WTC11 (cell line): ENCODE data around the gene SLC44A2. TPM values are rescaled to one million over a fixed set of nuclear protein-coding genes. Genes with fewer than 3 reads are reported as not detected.
A peak's percentile ranks its signal among the peaks of the same experiment; 100 is the strongest.

Experiments used
- ATAC-seq: fragments of 200-7000 bp; cut with Tn5 transposase; 2 replicates; pipeline ENCODE4 v1.10.0; 2021; ENCODE audit warnings: mild to moderate bottlenecking, moderate library complexity
- CTCF ChIA-PET: fragments of 300-600 bp; sonication (Branson Sonifier 250); formaldehyde crosslinking; loops from one replicate; lab custom pipeline; 2021; ENCODE audit warnings: antibody characterized with exemption; lab: Charles Lee
- POLR2A ChIA-PET: fragments of 350-600 bp; sonication (Branson Sonifier 250); formaldehyde crosslinking; loops from one replicate; lab custom pipeline; 2021; ENCODE audit warnings: antibody characterized with exemption; lab: Charles Lee
- DNase-seq: peaks from one replicate; pipeline ENCODE4 v3.0.0; 2021; ENCODE audit warnings: low spot score
- H3K27ac Mint-ChIP-seq: 2 replicates; pipeline ENCODE4 v1.8.0; 2021; ENCODE audit warnings: mixed read lengths
- H3K27me3 Mint-ChIP-seq: 2 replicates; pipeline ENCODE4 v1.8.0; 2021; ENCODE audit warnings: low read depth, mild to moderate bottlenecking, moderate library complexity, mixed read lengths
- H3K36me3 Mint-ChIP-seq: 2 replicates; pipeline ENCODE4 v1.8.0; 2021; ENCODE audit warnings: mixed read lengths
- H3K4me1 Mint-ChIP-seq: 2 replicates; pipeline ENCODE4 v1.8.0; 2022; ENCODE audit warnings: mixed read lengths
- H3K4me3 Mint-ChIP-seq: 2 replicates; pipeline ENCODE4 v1.8.0; 2021; ENCODE audit warnings: mild to moderate bottlenecking, moderate library complexity, mixed read lengths
- H3K9me3 Mint-ChIP-seq: 2 replicates; pipeline ENCODE4 v1.8.0; 2021; ENCODE audit warnings: mixed read lengths
- ATF3 ChIP-seq: sonication (generic); formaldehyde crosslinking; conservative IDR thresholded peaks from 2 replicates; pipeline ENCODE4 v1.8.1; 2022; ENCODE audit warnings: mild to moderate bottlenecking, missing genetic modification reagents
- ATF6 ChIP-seq: sonication (generic); formaldehyde crosslinking; IDR thresholded peaks from 2 replicates; pipeline ENCODE4 v1.8.1; 2023; ENCODE audit warnings: mild to moderate bottlenecking, missing genetic modification reagents
- E2F1 ChIP-seq: sonication (generic); formaldehyde crosslinking; IDR thresholded peaks from 2 replicates; pipeline ENCODE4 v1.8.0; 2022; ENCODE audit warnings: mild to moderate bottlenecking, missing genetic modification reagents
- E2F5 ChIP-seq: sonication (generic); formaldehyde crosslinking; IDR thresholded peaks from 2 replicates; pipeline ENCODE4 v1.8.1; 2022; ENCODE audit warnings: mild to moderate bottlenecking, moderate library complexity, missing genetic modification reagents
- EMX1 ChIP-seq: fragments of 250-450 bp; sonication (Bioruptor Pico); IDR thresholded peaks from 2 replicates; pipeline ENCODE4 v1.8.0; 2021; ENCODE audit warnings: mild to moderate bottlenecking
- FOXP1 ChIP-seq: sonication (generic); formaldehyde crosslinking; IDR thresholded peaks from 2 replicates; pipeline ENCODE4 v1.8.0; 2022; ENCODE audit warnings: missing genetic modification reagents, mild to moderate bottlenecking, moderate library complexity, borderline replicate concordance
- GABPB1 ChIP-seq: sonication (generic); formaldehyde crosslinking; IDR thresholded peaks from 2 replicates; pipeline ENCODE4 v1.8.1; 2023; ENCODE audit warnings: mild to moderate bottlenecking, missing genetic modification reagents
- GTF2I ChIP-seq: fragments of 250-450 bp; sonication (Bioruptor Pico); conservative IDR thresholded peaks from 2 replicates; pipeline ENCODE4 v1.4.0; 2021; ENCODE audit warnings: mild to moderate bottlenecking
- IRF1 ChIP-seq: sonication (generic); formaldehyde crosslinking; IDR thresholded peaks from 2 replicates; pipeline ENCODE4 v1.8.0; 2023; ENCODE audit warnings: missing genetic modification reagents
- IRF2 ChIP-seq: sonication (generic); formaldehyde crosslinking; IDR thresholded peaks from 2 replicates; pipeline ENCODE4 v1.8.0; 2022; ENCODE audit warnings: low read depth, missing genetic modification reagents, borderline replicate concordance
- JAZF1 ChIP-seq: fragments of 250-450 bp; sonication (Bioruptor Pico); IDR thresholded peaks from 2 replicates; pipeline ENCODE4 v1.9.0; 2021; ENCODE audit warnings: moderate library complexity, mild to moderate bottlenecking, inconsistent platforms
- NR2C2 ChIP-seq: sonication (generic); formaldehyde crosslinking; IDR thresholded peaks from 2 replicates; pipeline ENCODE4 v1.8.0; 2022; ENCODE audit warnings: mild to moderate bottlenecking, missing genetic modification reagents
- NR3C1 ChIP-seq: sonication (generic); formaldehyde crosslinking; conservative IDR thresholded peaks from 2 replicates; pipeline ENCODE4 v1.8.1; 2023; ENCODE audit warnings: low read depth, mild to moderate bottlenecking, missing genetic modification reagents
- SOX15 ChIP-seq: fragments of 250-450 bp; sonication (Bioruptor Pico); IDR thresholded peaks from 2 replicates; pipeline ENCODE4 v1.9.0; 2021; ENCODE audit warnings: mild to moderate bottlenecking
- TCF7 ChIP-seq: sonication (generic); formaldehyde crosslinking; IDR thresholded peaks from 2 replicates; pipeline ENCODE4 v1.8.0; 2022; ENCODE audit warnings: mild to moderate bottlenecking, low read depth, missing genetic modification reagents, moderate library complexity
- TP53 ChIP-seq: sonication (generic); formaldehyde crosslinking; IDR thresholded peaks from 2 replicates; pipeline ENCODE4 v1.8.1; 2023; ENCODE audit warnings: mild to moderate bottlenecking, missing genetic modification reagents
- ZNF425 ChIP-seq: fragments of 250-450 bp; sonication (Bioruptor Pico); conservative IDR thresholded peaks from 2 replicates; pipeline ENCODE4 v1.9.0; 2021; ENCODE audit warnings: mild to moderate bottlenecking
- ZSCAN18 ChIP-seq: fragments of 250-450 bp; sonication (Bioruptor Pico); IDR thresholded peaks from 2 replicates; pipeline ENCODE4 v2.1.2; 2022; ENCODE audit warnings: mild to moderate bottlenecking, moderate library complexity
- total RNA-seq: library from RNA; stranded (reverse); gene quantifications from 3 replicates; pipeline ENCODE4 v1.2.3, GENCODE V29; 2021

SLC44A2 gene
- total RNA-seq, 1 experiment from 2014 or later = 109 TPM

GRCh38 chr19:10686193-10686592 lies 60.8 kb downstream of the SLC44A2 start:
- H3K4me3 Mint-ChIP-seq = no peak overlapping the region
- ChIA-PET POLR2A (no interaction called here), CTCF (interaction anchor here (2.0 kb wide), 1 partner anchor 13 kb away, joined by 10 read pairs; no protein-coding TSS in a partner anchor)
- ATAC-seq (no peak), DNase-seq (no peak)
- TF ChIP-seq EMX1 (CRISPR knock-in tag) (no peak), FOXP1 (CRISPR knock-in tag) (0 out of 2 replicates have a peak, but pooled peaks have one; percentile 2), TP53 (CRISPR knock-in tag) (no peak), NR2C2 (CRISPR knock-in tag) (no peak), E2F5 (no peak)
- no peaks in the 10 kb centered on the region for H3K4me1 Mint-ChIP-seq
- no peaks in the 10 kb centered on the region for H3K27me3 Mint-ChIP-seq
- H3K9me3 Mint-ChIP-seq = no peaks in the 10 kb centered on the region
- H3K27ac Mint-ChIP-seq = no peak overlapping the region
- H3K36me3 Mint-ChIP-seq = peaks cover 85% of the 10 kb centered on the region

- ChIA-PET CTCF (interaction anchor here (2.0 kb wide), 1 partner anchor 12 kb away, joined by 10 read pairs; no protein-coding TSS in a partner anchor), POLR2A (no interaction called here)
- H3K27ac Mint-ChIP-seq = peak overlapping the region; percentile 82
- H3K9me3 Mint-ChIP-seq = no peaks in the 10 kb centered on the region
- no peak for ATAC-seq
- no peak for DNase-seq
- no peaks in the 10 kb centered on the region for H3K4me1 Mint-ChIP-seq
- peaks cover 85% of the 10 kb centered on the region for H3K36me3 Mint-ChIP-seq
- H3K27me3 Mint-ChIP-seq = no peaks in the 10 kb centered on the region
- TF ChIP-seq NR2C2 (CRISPR knock-in tag) (no peak), TCF7 (CRISPR knock-in tag) (no peak; the same call in 1 of the 2 replicates), ZNF425 (CRISPR knock-in tag) (no peak), ZSCAN18 (CRISPR knock-in tag) (no peak), NR3C1 (CRISPR knock-in tag) (no peak), TP53 (CRISPR knock-in tag) (no peak), SOX15 (no peak)
- no peak overlapping the region for H3K4me3 Mint-ChIP-seq
Measured at GRCh38 chr19:10686661-10687517, 61.5 kb downstream of the SLC44A2 start.

GRCh38 chr19:10687518-10688288 lies 62.4 kb downstream of the SLC44A2 start:
- Mint-ChIP-seq H3K4me3 (no peak overlapping the region), H3K36me3 (peaks cover 81% of the 10 kb centered on the region), H3K27me3 (no peaks in the 10 kb centered on the region), H3K9me3 (no peaks in the 10 kb centered on the region), H3K4me1 (peaks cover 3% of the 10 kb centered on the region), H3K27ac (no peak overlapping the region)
- ChIA-PET POLR2A (interaction anchor here (0.5 to 0.6 kb wide), 2 partner anchors 29 to 259 kb away, joined by 3 read pairs; no protein-coding TSS in a partner anchor), CTCF (interaction anchor here (1.9 to 2.0 kb wide), 2 partner anchors 12 kb away, joined by 10 to 12 read pairs; no protein-coding TSS in a partner anchor)
- ATAC-seq (no peak), DNase-seq (no peak)
- TF ChIP-seq ATF3 (no peak), E2F1 (CRISPR knock-in tag) (no peak), GTF2I (no peak), JAZF1 (CRISPR knock-in tag) (no peak), ATF6 (CRISPR knock-in tag) (no peak), IRF2 (no peak), GABPB1 (CRISPR knock-in tag) (no peak), IRF1 (no peak), EMX1 (CRISPR knock-in tag) (no peak)
